ENCODE results near the gene TAS2R39. TPM values are rescaled to one million over a fixed set of nuclear protein-coding genes. Genes with fewer than 3 reads are reported as not detected.
"Not testable (repeated sequence)": the region's sequence is repeated elsewhere in the genome, so short reads cannot be mapped to it uniquely, and the experiment has no call there.

The TAS2R39 gene
- total RNA-seq, 1 experiment from 2014 or later = not detected

GRCh38 chr7:143148651-143149050 is 34.6 kb upstream of the TAS2R39 start:
- Histone ChIP-seq H3K4ac (ENCODE audit: low read depth, low read length) (no peak overlapping the region), H3T11ph (ENCODE audit: low read length) (no peak overlapping the region), H2BK120ac (ENCODE audit: low read depth, low read length, poor library complexity, severe bottlenecking) (no peak overlapping the region), H2BK15ac (ENCODE audit: low read depth, low read length) (no peak overlapping the region), H3K79me2 (ENCODE audit: insufficient read depth, low read length) (no peaks in the 10 kb centered on the region), H4K91ac (ENCODE audit: insufficient read length, low read depth, low read length) (no peak overlapping the region), H2BK20ac (ENCODE audit: low read depth, low read length, poor library complexity, severe bottlenecking) (no peak overlapping the region), H2BK5ac (ENCODE audit: insufficient read length, low read length) (no peak overlapping the region), H4K5ac (ENCODE audit: insufficient read length, low read depth, low read length) (no peak overlapping the region), H3K4me2 (ENCODE audit: insufficient read depth, insufficient read length, low read length) (no peak overlapping the region), H3K79me1 (ENCODE audit: insufficient read depth, low read depth, low read length, poor library complexity, severe bottlenecking) (no peaks in the 10 kb centered on the region), H3K4me1 (ENCODE audit: insufficient read depth, low read length) (no peaks in the 10 kb centered on the region), H3K9ac (ENCODE audit: extremely low read depth, insufficient read length, low read length) (no peak overlapping the region), H2AK5ac (ENCODE audit: insufficient read length, low read length) (no peak overlapping the region), H3K23me2 (ENCODE audit: insufficient read length, low read depth, low read length, poor library complexity, severe bottlenecking) (no peaks in the 10 kb centered on the region), H4K20me1 (ENCODE audit: control insufficient read depth, insufficient read depth, insufficient read length) (no peaks in the 10 kb centered on the region), H3K18ac (ENCODE audit: insufficient read length, low read depth, low read length) (no peak overlapping the region), H3K14ac (ENCODE audit: insufficient read depth, low read length) (no peak overlapping the region; the same call in 1 of the 2 replicates), H3K27ac (ENCODE audit: insufficient read length, low read depth, low read length) (no peak overlapping the region), H3K23ac (ENCODE audit: insufficient read length, low read depth, low read length) (no peak overlapping the region), H3K9me3 (ENCODE audit: control insufficient read depth, low read depth, low read length) (no peaks in the 10 kb centered on the region), H3K27me3 (ENCODE audit: insufficient read depth, low read length) (no peaks in the 10 kb centered on the region), H2AFZ (ENCODE audit: low read length) (no peak overlapping the region), H3K56ac (ENCODE audit: insufficient read length, low read depth, low read length) (no peak overlapping the region), H4K8ac (replicated peaks; ENCODE audit: insufficient read length, low read depth, low read length) (no peak overlapping the region), H2BK12ac (ENCODE audit: insufficient read length, low read depth, low read length) (no peak overlapping the region)
- no peaks in the 10 kb centered on the region for H3K4me1 Mint-ChIP-seq
- DNase-seq = no peak
- H3K27me3 Mint-ChIP-seq (ENCODE audit: low read depth) = peaks cover 3% of the 10 kb centered on the region; the same call in 1 of the 2 replicates
- TF ChIP-seq CTCF (conservative IDR thresholded peaks at IDR 0.05) = no peak
- peaks cover 3 to 11% of the 10 kb centered on the region in 2 experiments; a peak in 4 of 5 replicates for H3K9me3 Mint-ChIP-seq
- H3K4me3 Mint-ChIP-seq = no peak overlapping the region
- H3K27ac Mint-ChIP-seq = no peak overlapping the region
- H3K36me3 Mint-ChIP-seq (ENCODE audit: insufficient read depth in 1 of 3, low read depth in 3 of 3) = 0 out of 7 replicates have a peak, but pooled peaks cover 0 to 1% (median 0%) of the 10 kb centered on the region in 3 experiments

- H3K4me3 Mint-ChIP-seq; H3T11ph ChIP-seq (ENCODE audit: low read length); H3K27ac Mint-ChIP-seq; H2BK5ac ChIP-seq (ENCODE audit: insufficient read length, low read length); H3K14ac ChIP-seq (ENCODE audit: insufficient read depth, low read length); H2AK5ac ChIP-seq (ENCODE audit: insufficient read length, low read length); H3K27me3 ChIP-seq (ENCODE audit: insufficient read depth, low read length); H3K9me3 ChIP-seq (ENCODE audit: control insufficient read depth, low read depth, low read length); H4K20me1 ChIP-seq (ENCODE audit: control insufficient read depth, insufficient read depth, insufficient read length); H3K23me2 ChIP-seq (ENCODE audit: insufficient read length, low read depth, low read length, poor library complexity, severe bottlenecking); H3K79me1 ChIP-seq (ENCODE audit: insufficient read depth, low read depth, low read length, poor library complexity, severe bottlenecking); H2AFZ ChIP-seq (ENCODE audit: low read length); H3K79me2 ChIP-seq (ENCODE audit: insufficient read depth, low read length); H3K4me2 ChIP-seq (ENCODE audit: insufficient read depth, insufficient read length, low read length); H3K27me3 Mint-ChIP-seq (ENCODE audit: low read depth); H4K8ac ChIP-seq (replicated peaks; ENCODE audit: insufficient read length, low read depth, low read length); H4K5ac ChIP-seq (ENCODE audit: insufficient read length, low read depth, low read length); H3K36me3 Mint-ChIP-seq (ENCODE audit: insufficient read depth in 1 of 3, low read depth in 3 of 3); H3K23ac ChIP-seq (ENCODE audit: insufficient read length, low read depth, low read length); H3K9ac ChIP-seq (ENCODE audit: extremely low read depth, insufficient read length, low read length); H3K56ac ChIP-seq (ENCODE audit: insufficient read length, low read depth, low read length); H3K27ac ChIP-seq (ENCODE audit: insufficient read length, low read depth, low read length); H3K4me1 ChIP-seq (ENCODE audit: insufficient read depth, low read length); H2BK20ac ChIP-seq (ENCODE audit: low read depth, low read length, poor library complexity, severe bottlenecking); H3K4ac ChIP-seq (ENCODE audit: low read depth, low read length); H3K4me1 Mint-ChIP-seq; H3K18ac ChIP-seq (ENCODE audit: insufficient read length, low read depth, low read length); H2BK15ac ChIP-seq (ENCODE audit: low read depth, low read length); H4K91ac ChIP-seq (ENCODE audit: insufficient read length, low read depth, low read length); H2BK12ac ChIP-seq (ENCODE audit: insufficient read length, low read depth, low read length); H2BK120ac ChIP-seq (ENCODE audit: low read depth, low read length, poor library complexity, severe bottlenecking); DNase-seq: not testable (repeated sequence)
- peaks cover 3 to 11% of the 10 kb centered on the region in 2 experiments; a peak in 4 of 5 replicates for H3K9me3 Mint-ChIP-seq
- no CpG with 5 or more reads among the region's 6 CpGs for WGBS (ENCODE audit: extremely low coverage, insufficient read length, low lambda C conversion rate)
Measured at GRCh38 chr7:143150696-143151095, 32.5 kb upstream of the TAS2R39 start.

Data from H9 (cell line).